HepG2 (cell line): Measurements from ENCODE around the gene SLIRP. TPM values are rescaled to one million over a fixed set of nuclear protein-coding genes. Genes with fewer than 3 reads are reported as not detected.

Experiments used
- ATF4 ChIP-seq, 2 experiments: fragments of 450-650 bp in 1 of 2; sonication (generic) in 1 of 2; formaldehyde crosslinking; IDR thresholded peaks; 2 replicates each; pipeline versions ENCODE4 v1.5.0 to v1.8.0; 2020 to 2022; ENCODE audit warnings: mild to moderate bottlenecking in 1 of 2, missing genetic modification reagents in 1 of 2
- CERS6 ChIP-seq: sonication (generic); formaldehyde crosslinking; IDR thresholded peaks from 2 replicates; pipeline ENCODE4 v1.5.0; 2020; ENCODE audit warnings: missing genetic modification reagents
- ELF3 ChIP-seq: IDR thresholded peaks from 2 replicates; pipeline ENCODE4 v1.6.1; 2016; ENCODE audit warnings: missing genetic modification reagents, missing compliant biosample characterization
- GABPA ChIP-seq, 2 experiments: IDR thresholded peaks; 2 replicates each; pipeline ENCODE4 v1.6.1; 2011 to 2016; ENCODE audit warnings: low read depth in 2 of 2, low read length in 1 of 2, missing biosample characterization in 1 of 2, missing genetic modification characterization in 1 of 2
- GRHL1 ChIP-seq: sonication (generic); formaldehyde crosslinking; conservative IDR thresholded peaks from 2 replicates; pipeline ENCODE4 v1.8.0; 2022; ENCODE audit warnings: missing genetic modification reagents
- MAFK ChIP-seq, 2 experiments: IDR thresholded peaks in 1 of 2; conservative IDR thresholded peaks in 1 of 2; 2 replicates each; pipeline ENCODE4 v1.6.1; 2011; ENCODE audit warnings: improper control_type of control experiment in 2 of 2, low read length in 2 of 2
- NCOA5 ChIP-seq: sonication (generic); formaldehyde crosslinking; IDR thresholded peaks from 2 replicates; pipeline ENCODE4 v1.4.0; 2020; ENCODE audit warnings: missing genetic modification reagents
- PAXIP1 ChIP-seq: sonication (generic); formaldehyde crosslinking; conservative IDR thresholded peaks from 2 replicates; pipeline ENCODE4 v1.4.0; 2020; ENCODE audit warnings: mild to moderate bottlenecking, missing genetic modification reagents, moderate library complexity
- RAD21 ChIP-seq: fragments of 450-650 bp; formaldehyde crosslinking; IDR thresholded peaks from 2 replicates; pipeline ENCODE4 v1.5.0; 2020; ENCODE audit warnings: mild to moderate bottlenecking
- SAP130 ChIP-seq: IDR thresholded peaks from 2 replicates; pipeline ENCODE4 v1.6.1; 2016; ENCODE audit warnings: low read depth
- TFAP4 ChIP-seq: sonication (generic); IDR thresholded peaks from 2 replicates; pipeline ENCODE4 v1.6.1; 2016; ENCODE audit warnings: low read depth, borderline replicate concordance
- THYN1 ChIP-seq: sonication (generic); formaldehyde crosslinking; IDR thresholded peaks from 2 replicates; pipeline ENCODE4 v1.8.1; 2023; ENCODE audit warnings: low read depth, mild to moderate bottlenecking, moderate library complexity, missing genetic modification reagents, borderline replicate concordance
- ZBTB2 ChIP-seq: sonication (generic); formaldehyde crosslinking; IDR thresholded peaks from 2 replicates; pipeline ENCODE4 v1.8.0; 2022; ENCODE audit warnings: low read depth, missing genetic modification reagents
- ZBTB33 ChIP-seq: sonication (generic); formaldehyde crosslinking; IDR thresholded peaks from 2 replicates; pipeline ENCODE4 v1.4.0; 2020; ENCODE audit warnings: missing genetic modification reagents
- ZNF33B ChIP-seq: sonication (generic); formaldehyde crosslinking; IDR thresholded peaks from 2 replicates; pipeline ENCODE4 v1.5.1; 2020; ENCODE audit warnings: mild to moderate bottlenecking, missing genetic modification reagents
- polyA plus RNA-seq, 8 experiments: library from polyadenylated mRNA; depleted of rRNA in 3 of 8; stranded (reverse) in 7 of 8; unstranded in 1 of 8; fragments of >200 nt; fragmentation: Illumina TruSeq in 4 of 8; extraction: Trizol in 4 of 8; gene quantifications; 2 replicates each; pipeline versions ENCODE4 v1.2.1 to v1.2.3, GENCODE V29; 2011 to 2016; ENCODE audit warnings: low read depth in 4 of 8, missing spikeins in 1 of 8, mixed read lengths in 1 of 8; ENCODE audit not compliant: insufficient read depth in 1 of 8
- total RNA-seq, 5 experiments: library from RNA; depleted of rRNA; stranded (reverse); fragments of >200 nt; fragmentation: Illumina TruSeq; extraction: Trizol; gene quantifications; 2 replicates each; pipeline ENCODE4 v1.2.3, GENCODE V29; 2016; ENCODE audit warnings: low read depth in 1 of 5

The SLIRP gene
- total and polyA plus RNA-seq, 2 of the 13 experiments (the other 11 are each of a cell fraction or from before 2014, with no cell fraction given): 281 to 548 TPM

- TF ChIP-seq GRHL1 (CRISPR knock-in tag) (no peak), PAXIP1 (CRISPR knock-in tag) (peak; percentile 52; the same call in 1 of the 2 replicates), GABPA (IDR thresholded peaks at IDR 0.05; ENCODE audit: low read depth, low read length) (no peak), GABPA (CRISPR knock-in tag; IDR thresholded peaks at IDR 0.05; ENCODE audit: low read depth) (peak; percentile 54), RAD21 (CRISPR knock-in tag) (no peak), CERS6 (CRISPR knock-in tag) (no peak), THYN1 (CRISPR knock-in tag) (no peak), ELF3 (CRISPR knock-in tag) (peak; percentile 38; the same call in 1 of the 2 replicates), SAP130 (CRISPR knock-in tag) (peak; percentile 40), MAFK (conservative IDR thresholded peaks at IDR 0.05 in 1 of 2, IDR thresholded peaks at IDR 0.05 in 1 of 2; ENCODE audit: low read length in 2 of 2) (peak in 1 of 2 experiments; percentile 7; a peak in 1 of 4 replicates), ATF4 (CRISPR knock-in tag; IDR thresholded peaks at IDR 0.05) (no peak), ZBTB33 (CRISPR knock-in tag) (no peak), ZNF33B (CRISPR knock-in tag) (no peak), TFAP4 (peak; percentile 29; the same call in 1 of the 2 replicates), NCOA5 (CRISPR knock-in tag) (no peak), ZBTB2 (CRISPR knock-in tag) (no peak)
Measured at GRCh38 chr14:77681196-77682157, 26.4 kb upstream of the SLIRP start (continued).
